Activated CD4-positive, CD25-positive, alpha-beta regulatory T cell (primary cell): ENCODE measurements around the gene MAPK4.
"Not testable (repeated sequence)": the region's sequence is repeated elsewhere in the genome, so short reads cannot be mapped to it uniquely, and the experiment has no call there.

Source experiments
- DNase-seq, 4 experiments: peaks; one replicate each; lab custom pipeline; 2025; lab: John Stamatoyannopoulos, UW

Gene MAPK4

DNA sequence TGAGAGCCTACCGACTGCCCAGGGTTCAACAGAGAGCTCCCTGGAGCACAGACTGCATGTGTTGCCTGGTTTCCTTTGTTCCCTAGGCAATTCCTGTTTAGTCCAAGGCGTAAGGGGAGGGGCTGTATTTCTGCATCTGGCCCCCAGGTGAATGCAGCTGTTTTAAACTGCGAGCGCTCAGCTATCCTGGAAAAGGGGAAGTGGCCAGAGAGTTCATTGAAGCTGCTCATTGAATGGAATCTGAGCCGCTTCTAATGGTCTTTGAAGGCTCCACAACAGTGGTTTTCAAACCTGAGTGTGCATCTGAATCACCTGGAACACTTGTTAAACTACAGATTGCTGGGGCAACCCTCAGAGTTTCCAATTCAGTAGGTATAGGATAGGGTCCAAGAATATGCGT, 18.1 kb downstream of the MAPK4 start:
- DNase-seq = no peak

DNA sequence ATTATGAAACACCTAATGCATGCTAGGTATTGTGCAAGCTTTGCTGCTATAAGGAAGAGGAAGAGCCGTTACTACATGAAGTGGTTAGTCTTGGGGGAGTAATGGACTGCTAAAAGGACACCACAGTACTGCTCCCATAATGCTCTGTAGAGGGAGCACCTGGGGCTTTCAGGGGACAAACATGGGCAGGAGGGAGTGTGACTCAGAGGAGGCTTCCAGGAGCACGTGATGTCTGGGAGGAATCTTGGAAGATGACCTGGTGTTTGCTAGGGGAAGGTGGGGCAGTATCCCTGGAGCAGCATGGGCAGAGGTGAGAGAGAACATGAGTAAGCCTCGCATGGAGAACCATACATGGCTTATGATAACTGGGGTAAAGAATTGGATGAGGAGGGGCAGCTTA, 18.8 kb downstream of the MAPK4 start:
- DNase-seq = no peak

DNA sequence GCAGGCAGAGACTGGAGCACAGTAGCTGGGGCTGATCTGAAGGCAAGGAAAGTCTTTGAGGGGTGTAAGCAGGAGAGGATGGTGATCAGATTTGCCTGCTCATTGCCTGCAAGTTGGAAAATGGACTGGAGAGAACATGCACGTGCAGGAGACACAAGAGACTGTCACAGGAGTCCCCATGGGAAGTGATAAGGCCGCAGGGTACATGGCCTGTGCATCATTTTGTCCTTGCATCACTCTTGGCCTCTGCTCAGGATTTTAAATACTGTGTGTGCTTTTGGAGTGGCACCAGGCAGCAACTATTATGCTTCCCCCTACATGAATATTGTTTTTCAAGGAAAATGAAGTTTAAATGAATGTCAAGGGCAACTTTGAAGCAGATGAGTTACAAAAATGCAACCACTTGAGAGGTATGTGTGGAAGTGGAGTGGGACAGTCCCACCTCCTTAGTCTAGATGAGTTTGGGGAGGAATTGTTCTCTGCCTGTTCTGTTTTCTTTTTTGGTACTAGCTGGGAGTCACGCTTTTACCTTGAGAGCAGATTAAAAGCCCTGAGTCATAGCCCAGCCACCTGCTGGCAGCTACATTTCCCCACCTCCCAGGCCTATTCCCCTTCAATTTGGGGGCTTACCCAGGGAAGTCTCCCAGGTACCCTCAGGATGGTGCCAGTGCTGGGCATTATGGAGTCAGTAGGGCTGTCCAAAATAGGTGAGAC, 19.3 kb downstream of the MAPK4 start:
- no peak for DNase-seq

DNA sequence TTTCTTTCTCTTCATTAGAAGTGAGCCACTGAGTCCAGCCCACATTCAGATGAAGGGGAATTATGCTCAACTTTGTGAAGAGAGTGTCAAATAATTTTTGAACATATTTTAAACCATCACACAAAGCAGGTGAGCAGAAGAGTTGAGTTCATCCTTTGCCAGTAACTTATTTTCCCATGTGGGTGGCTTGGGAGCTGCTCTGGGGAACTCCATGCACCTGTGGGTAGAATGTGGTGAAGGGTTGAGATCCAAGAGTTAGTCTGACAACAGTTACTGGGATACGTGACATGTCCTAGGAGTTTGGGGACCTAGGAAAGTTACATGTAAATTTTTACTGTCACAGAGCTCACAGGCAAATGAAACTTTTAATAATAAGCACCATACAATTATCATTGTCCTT, 21.6 kb downstream of the MAPK4 start:
- no peak for DNase-seq

DNA sequence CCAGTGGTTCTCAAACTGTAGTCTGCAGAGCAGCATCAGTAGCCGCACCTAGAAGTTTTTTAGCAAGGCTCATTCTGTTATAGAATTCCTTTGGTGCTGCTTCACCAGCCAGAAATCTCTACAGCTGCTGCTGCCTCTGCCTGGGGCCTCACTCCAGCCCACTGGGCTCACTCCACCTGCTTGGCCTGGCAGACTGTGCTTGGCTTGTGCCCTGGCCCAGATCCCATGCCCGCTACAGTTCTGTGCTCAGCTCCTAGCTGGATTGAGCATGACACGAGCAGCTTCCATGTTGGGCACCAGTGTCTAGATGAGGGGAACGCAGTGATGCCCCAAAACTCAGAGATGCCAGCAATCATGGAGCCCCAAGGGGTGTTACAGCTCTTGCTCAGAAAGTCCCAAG, 22.6 kb downstream of the MAPK4 start:
- no peak for DNase-seq

DNA sequence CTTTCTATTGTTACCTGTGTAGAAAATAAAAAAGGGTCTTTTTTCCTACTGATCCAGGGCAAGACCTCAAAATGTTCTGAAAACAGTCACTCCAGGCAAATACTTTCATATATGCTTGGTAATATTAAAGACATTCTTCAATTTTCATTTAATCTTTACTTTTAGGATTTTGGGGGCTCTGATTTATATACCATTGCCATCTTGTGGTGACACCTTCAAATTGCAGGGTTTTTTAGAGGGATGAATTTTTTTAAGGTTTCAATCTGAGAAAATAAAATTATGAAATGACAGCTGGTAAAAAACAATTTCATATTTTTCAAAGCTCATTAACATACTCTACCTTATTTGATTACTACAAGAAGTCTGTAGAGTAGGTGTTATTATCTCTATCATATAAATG, 26.8 kb downstream of the MAPK4 start:
- DNase-seq = no peak

DNA sequence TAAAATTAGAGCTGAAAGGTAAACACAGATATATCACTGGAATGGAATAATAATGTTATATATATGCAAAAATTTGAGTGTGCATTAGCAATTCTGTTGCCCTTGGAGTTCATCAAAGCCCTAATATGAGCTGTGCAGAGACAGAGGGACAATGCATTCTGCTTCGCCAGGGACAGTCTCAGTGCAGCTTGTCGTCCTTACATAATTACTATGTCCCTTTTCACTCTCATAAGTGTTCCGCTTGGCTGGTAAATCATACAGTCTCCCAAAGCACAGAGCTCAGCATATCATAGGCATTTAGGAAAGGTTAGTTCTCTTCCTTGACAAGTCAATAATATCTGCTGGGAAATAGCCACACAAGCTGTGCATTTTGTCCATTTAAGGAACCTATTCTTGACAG, 30.7 kb downstream of the MAPK4 start:
- no peak for DNase-seq

DNA sequence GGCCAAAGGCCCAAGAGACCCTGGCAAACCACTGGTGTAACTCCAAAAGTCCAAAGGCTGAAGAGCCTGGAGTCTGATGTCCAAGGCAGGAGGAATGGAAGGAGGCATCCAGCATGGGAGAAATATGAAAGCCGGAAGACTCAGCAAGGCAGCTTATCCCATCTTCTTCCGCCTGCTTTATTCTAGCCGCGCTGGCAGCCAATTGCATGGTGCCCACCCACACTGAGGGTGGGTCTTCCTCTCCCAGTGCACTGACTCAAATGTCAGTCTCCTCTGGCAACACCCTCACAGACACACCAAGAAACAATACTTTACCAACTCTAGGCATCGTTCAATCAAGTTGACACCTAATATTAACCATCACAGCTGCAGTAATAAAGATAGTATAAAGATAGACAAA, 34.1 kb downstream of the MAPK4 start:
- DNase-seq = no peak

DNA sequence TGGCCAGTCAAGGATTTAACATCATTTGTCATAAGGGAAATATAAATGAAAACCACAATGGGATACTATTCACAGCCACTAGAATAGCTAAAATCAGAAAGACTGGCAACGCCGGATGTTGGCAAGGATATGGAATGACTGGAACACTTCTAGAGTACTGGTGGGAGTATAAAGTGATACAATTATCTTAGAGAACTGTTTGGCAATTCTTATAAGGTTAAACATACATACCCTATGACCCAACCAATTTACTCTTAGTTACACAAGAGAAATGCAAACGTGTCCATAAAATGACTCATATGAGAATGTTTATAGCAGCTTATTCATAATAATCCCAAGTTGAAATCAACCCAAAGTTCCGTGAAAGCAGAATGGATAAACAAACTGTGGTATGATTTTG, 35.1 kb downstream of the MAPK4 start:
- no peak for DNase-seq

DNA sequence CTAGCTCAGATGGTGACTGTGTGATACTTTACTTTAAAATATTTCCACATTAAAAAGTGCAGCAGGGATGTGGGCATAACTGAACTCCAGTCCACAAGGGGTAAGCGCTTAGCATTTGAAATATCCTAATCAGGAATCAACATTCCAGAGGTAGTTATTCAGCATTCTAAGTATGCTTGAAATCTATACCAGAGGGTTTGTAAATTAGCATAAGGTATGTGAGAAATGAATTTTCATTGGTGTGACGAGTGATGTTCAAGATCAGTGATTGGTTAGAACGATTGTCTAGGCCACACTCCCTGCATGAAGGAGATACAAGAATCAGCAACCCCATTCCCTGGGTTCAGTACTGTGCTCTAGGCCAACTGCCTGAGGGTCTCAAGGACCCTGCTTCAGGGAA, 42.6 kb downstream of the MAPK4 start:
- no peak for DNase-seq

DNA sequence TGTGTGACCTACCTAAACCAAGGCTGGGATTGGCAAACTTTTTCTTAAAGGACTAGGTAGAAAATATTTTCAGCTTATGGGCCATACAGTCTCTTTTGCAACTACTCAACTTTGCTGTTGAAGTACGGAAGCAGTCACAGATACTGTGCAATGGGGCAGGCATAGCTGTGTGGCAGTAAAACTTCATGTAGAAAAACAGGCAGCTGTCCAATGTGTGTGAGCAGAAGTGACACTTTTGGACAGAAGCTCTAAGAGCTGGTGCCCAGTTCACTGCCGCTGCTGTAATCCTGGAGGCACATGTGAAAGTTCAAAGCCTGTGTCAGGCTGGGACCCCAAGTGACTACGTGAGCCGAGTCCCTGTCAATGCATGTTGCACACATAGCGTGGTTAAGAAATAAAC, 46.7 kb downstream of the MAPK4 start:
- no peak for DNase-seq

DNA sequence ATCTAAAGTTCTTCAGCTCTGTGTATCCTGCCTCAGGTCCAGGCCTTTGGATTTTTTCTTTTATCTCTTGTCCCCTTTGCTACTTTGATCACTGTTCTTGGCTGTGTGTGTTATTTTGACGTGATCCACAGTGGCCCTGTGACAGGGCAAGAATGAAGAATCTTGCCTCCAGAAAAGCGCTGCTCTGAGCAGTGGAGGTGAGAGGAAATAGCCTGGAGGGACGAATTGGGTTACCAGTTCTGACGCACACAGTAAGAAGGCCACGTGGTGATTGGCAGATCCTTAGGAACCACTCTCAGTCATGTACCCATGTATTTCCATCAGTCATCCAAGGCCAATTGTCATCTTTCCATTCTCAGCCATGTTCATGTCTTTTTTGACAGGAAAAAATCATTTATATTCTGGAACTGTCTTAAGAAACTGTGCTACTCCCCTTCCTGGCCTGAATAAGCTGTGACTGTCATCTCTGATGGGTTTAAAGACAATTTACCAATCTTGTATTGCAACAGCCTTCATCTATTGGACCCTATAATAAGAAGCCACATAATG, 47.6 kb downstream of the MAPK4 start:
- DNase-seq = no peak

DNA sequence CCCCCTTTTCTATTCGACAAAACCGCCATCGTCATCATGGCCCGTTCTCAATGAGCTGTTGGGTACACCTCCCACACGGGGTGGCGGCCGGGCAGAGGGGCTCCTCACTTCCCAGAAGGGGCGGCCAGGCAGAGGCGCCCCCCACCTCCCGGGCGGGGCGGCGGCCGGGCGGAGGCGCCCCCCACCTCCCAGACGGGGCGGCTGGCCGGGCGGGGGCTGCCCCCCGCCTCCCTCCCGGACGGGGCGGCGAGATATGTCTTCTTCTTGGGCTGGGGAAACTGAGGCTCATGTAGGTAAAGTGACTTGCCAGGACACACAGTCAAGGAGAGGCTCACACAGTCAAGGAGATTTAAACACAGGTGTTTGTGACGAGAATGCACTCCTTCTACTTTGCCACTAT, 49.3 kb downstream of the MAPK4 start:
- not testable (repeated sequence) for DNase-seq

DNA sequence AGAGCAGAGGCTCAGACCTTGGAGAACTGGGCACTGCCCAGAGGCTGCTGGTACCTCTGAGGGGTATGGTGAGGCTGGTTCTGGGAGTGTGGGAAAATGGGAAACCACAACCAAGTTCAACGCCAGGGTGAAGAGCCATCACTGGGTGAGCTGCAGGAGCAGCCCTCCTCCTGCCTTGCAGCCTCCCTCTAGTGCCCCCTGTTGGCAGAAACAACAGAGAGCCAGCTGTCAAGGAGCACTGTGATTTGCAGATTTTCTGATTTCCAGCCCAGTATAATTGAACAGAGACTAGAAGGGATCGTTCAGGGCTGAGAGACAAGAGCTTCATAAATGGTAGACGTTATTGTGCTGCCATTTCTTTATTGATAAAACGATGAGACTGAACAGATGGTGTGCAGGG, 50.5 kb downstream of the MAPK4 start:
- DNase-seq = no peak

DNA sequence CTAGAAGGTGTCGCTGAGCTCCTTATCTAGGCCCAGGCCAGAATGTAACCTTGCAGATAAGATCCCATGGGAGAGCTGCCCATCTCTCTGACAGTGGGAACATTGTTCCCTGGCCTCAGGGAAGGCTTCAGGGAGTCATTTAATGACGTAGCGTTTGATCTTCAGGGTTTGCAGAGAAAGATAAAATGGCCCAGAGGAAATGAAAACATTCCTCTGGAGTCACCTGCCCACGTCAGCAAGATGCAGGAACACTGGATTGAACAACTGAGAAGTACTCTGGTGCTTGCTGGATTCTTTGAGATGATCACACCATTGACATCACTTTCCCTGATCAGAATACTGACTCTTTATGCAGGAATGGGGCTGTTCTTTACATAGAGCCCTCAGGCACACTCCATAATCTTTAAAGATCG, 51.6 kb downstream of the MAPK4 start:
- no peak for DNase-seq

DNA sequence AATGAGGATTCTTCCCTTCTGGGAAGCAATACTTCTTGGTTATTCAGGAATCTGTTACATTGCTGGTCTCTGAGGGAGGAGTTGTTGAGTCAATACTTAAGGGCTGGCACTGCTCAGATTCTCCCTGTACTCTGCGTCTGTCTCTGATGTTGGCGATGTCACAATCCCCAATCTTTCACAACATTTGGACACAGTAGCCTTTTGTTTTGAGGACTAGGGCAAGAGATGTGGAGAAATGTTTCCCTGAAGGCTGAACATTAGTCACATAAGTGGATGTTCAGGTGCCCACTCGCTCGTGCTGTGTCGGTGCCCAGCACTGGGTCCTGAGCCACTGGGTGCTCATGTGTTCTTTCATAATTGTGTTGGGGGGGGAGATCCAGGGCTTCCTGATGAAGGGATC, 55.0 kb downstream of the MAPK4 start:
- no peak for DNase-seq

DNA sequence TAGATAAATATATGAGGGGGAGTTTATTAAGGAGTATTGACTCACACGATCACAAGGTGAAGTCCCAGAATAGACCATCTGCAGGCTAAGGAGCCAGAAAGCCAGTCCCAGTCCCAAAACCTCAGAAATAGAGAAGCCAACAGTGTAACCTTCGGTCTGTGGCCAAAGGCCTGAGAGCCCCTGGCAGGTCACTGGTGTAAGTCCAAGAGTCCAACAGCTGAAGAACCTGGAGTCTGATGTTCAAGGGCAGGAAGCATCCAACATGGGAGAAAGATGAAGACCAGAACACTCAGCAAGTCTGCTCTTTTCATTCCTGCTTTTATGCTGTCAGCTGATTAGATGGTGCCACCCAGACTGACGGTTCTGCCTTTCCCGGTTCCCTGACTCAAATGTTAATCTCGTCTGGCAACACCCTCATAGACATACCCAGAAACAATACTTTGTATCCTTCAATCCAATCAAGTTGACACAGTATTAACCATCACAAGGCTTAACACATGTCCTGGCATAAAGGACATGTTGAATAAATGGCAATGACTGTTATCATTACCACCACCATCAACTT, 56.7 kb downstream of the MAPK4 start:
- no peak for DNase-seq

DNA sequence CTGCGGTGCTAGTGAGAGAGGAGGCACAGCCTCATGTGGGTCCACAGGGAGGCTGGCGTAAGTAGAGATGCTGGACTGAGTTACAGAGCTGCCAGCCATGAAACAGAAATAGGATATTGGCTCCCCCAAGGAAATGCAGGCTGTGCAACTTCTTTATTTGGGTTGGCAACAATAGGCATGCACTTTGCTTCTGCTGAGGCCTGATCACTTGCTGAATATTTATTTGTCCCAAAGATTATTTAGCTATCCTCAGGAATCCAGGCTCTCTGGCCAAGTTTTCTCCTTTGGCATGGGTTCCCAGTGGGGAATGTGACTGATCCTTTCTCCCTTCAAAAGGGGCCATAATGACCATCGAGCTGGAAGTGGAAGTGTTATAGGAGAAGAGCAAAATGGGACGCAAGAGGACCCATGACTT, 60.0 kb downstream of the MAPK4 start:
- no peak for DNase-seq

DNA sequence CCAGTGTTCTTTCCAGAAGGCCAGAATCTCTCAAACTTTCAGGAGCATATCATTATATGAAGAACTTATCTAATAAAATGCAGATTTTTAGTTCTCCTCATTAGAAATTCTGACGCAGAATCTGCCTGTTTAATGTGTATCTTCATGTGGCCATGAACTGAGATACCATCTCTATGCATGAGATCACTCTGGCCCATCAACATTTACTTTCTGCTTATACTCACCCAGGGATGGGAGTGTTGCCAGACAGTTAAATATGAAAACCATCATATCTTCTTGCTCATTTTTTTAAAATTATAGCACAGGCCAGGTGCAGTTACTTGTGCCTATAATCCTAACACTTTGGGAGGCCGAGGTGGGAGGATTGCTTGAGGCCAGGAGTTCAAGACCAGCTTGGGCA, 60.4 kb downstream of the MAPK4 start:
- no peak for DNase-seq

DNA sequence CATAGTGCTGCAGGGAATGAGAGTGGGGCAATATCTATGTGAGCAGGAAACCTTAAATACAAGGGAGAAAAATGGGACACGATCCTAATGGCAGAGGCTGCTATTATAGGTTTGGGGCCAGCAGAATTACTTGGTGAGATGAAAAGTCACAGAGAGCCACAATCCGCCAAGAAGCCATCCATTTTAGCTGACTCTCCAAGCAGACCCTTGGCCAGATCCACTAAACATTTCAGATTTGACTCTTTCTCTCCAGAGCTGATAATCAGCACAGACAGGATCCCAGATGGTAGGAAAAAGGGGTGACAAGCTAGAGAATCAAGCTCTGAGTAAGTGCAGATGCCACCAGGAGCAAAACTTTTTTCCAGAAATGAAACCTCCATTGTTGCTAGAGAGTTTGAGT, 61.5 kb downstream of the MAPK4 start:
- DNase-seq = no peak

DNA sequence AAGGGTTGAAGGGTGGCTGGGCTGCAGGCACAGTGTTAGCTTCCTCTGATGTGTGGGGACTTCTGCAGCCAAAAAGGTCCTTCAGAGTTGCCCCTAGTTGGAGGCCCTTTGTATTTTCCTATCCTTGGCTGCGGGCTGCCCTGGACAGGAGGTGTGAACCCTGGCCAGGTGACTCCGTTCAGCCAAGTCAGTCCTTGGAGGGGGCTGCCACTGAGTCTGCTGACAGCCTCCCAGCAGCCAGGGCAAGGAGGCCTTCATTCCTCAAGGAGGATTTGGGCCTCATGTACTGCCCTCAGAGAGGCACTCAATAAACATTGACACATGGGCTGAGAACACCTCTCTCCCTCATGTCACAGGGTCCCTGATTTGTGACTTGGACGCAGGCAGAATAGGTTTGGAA, 62.4 kb downstream of the MAPK4 start:
- no peak for DNase-seq

DNA sequence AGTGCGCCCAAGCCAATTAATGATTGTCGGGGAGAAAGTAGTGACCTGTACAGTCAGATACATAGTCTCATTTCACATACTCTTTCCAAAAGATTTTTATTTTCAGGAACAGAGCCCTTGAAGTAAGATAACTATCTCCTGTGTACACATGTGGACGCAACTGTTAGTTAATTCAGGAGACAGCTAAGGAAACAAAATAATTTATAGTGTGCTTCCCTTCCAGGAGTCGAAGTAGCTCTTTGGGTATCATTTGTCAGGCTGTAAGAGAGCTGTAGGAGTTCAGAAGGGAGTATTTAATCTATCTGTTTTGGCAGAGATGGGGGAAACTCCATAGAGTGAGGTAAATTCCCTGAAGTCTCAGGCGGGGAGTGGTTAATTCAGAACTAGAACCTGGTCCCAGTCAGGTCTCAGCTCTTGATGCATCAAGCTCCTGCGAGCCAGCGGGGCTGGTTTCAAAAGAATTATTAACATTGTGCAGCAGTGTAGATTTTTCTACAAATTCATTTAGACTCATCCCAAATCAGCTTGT, 63.0 kb downstream of the MAPK4 start:
- no peak for DNase-seq

DNA sequence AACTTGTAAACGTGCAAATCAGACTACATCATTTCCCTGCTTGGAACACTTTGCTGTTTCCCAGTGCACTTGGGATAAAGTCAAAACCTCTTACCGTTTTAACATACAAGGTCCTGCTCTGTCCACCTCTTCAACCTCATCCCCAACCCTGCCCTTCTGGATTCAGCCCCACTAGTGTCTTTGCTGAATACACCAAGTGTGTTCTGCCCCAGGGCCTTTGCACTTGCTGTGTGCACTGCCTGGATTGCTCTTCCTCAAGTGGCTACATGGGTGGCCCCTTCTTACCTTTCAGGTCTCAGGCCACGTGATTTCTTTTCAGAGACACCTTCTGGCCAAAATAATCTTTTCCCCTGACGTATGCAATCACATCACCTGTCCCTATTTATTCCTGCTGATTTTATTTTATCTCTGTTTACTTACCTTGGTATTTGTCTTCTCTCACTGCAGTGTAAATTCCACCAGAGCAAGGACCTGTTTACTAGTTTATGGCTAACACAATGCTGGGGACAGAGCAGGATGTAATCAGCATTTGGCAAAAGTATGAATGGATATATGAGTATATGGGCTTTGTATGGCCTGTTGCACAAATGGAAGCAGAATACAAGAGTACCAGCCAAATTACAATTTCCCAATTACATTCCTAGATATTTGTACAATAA, 63.9 kb downstream of the MAPK4 start:
- no peak for DNase-seq
